A549 (cell line): Measurements from ENCODE around the gene RNF6.

Experiments used
- BHLHE40 ChIP-seq: IDR thresholded peaks from 2 replicates; pipeline ENCODE4 v1.6.1; 2012; ENCODE audit warnings: low read depth, low read length, inconsistent platforms
- CEBPB ChIP-seq, 2 experiments: fragments of >200 bp in 1 of 2; sonication (Bioruptor Twin) in 1 of 2; formaldehyde crosslinking in 1 of 2; IDR thresholded peaks; 2 replicates each; pipeline ENCODE4 v1.6.1; 2012 to 2016
- POLR2A ChIP-seq: IDR thresholded peaks from 2 replicates; pipeline ENCODE4 v1.6.1; 2012; ENCODE audit warnings: mild to moderate bottlenecking, low read length

DNA sequence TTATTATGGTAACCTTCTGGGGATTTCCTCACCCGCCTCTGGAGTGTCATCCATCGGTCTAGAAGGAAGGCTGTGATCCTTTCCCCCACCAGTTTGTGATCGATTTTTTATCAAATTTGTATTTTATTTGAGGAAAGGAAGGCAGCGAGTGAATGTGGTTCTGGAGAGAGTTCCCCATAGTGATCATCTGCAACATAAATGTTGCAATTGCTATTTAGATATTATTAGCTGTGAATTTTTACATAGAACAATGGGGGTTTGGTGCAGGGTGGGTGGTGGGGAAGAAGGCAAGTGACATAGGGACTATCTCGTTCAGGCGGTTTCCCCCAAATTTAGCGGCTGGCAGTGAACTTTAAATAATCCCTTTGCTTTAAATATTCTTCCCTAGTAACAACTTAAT, 33.0 kb upstream of the RNF6 start:
- no peak for TF ChIP-seq CEBPB (IDR thresholded peaks at IDR 0.05)
- TF ChIP-seq BHLHE40: no peak
- TF ChIP-seq POLR2A: no peak
